SH-SY5Y (cell line): Measurements from ENCODE around the gene HAPLN2.

ENCODE experiments used
- GATA2 ChIP-seq: IDR thresholded peaks from 2 replicates; pipeline ENCODE4 v1.6.1; 2011; ENCODE audit warnings: mild to moderate bottlenecking, low read depth, low read length
- GATA3 ChIP-seq: IDR thresholded peaks from 2 replicates; pipeline ENCODE4 v1.6.1; 2011; ENCODE audit warnings: low read depth, mild to moderate bottlenecking, low read length, moderate library complexity

GRCh38 chr1:156615946-156616345 is 3.3 kb upstream of the HAPLN2 start:
- TF ChIP-seq GATA2 (no peak), GATA3 (no peak)
